Panc1 (cell line): Measurements from ENCODE around the gene RFPL4AL1.

Experiments used
- CTCF ChIP-seq: fragments of 450-650 bp; IDR thresholded peaks from 2 replicates; pipeline ENCODE4 v1.5.1; 2017; ENCODE audit warnings: mild to moderate bottlenecking
- POLR2AphosphoS5 ChIP-seq: IDR thresholded peaks from 2 replicates; pipeline ENCODE4 v1.6.1; 2012; ENCODE audit warnings: mild to moderate bottlenecking, low read depth, low read length, moderate library complexity
- REST ChIP-seq, 2 experiments: IDR thresholded peaks; 2 replicates each; pipeline ENCODE4 v1.6.1; 2011 to 2012; ENCODE audit warnings: low read depth in 2 of 2, control low read depth in 1 of 2, low read length in 1 of 2, mild to moderate bottlenecking in 1 of 2, moderate library complexity in 1 of 2; ENCODE audit not compliant: insufficient read depth in 1 of 2
- TCF7L2 ChIP-seq: IDR thresholded peaks from 2 replicates; pipeline ENCODE4 v1.6.1; 2011; ENCODE audit warnings: mild to moderate bottlenecking, low read depth, low read length, inconsistent platforms

DNA sequence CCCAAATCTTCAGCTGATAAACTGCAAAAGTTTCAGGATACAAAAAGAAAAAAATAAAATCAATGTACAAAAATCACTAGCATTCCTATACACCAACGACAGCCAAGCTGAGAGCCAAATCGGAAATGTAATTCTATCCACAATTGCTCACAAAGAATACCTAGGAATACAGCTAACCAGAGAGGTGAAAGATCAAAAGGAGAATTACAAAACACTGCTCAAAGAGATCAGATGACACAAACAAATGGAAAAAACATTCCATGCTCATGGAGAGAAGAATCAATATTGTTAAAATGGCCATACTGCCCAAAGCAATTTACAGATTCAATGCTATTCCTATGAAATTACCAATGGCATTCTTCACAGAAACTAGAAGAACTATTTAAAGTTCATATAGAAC lies 33.4 kb downstream of the RFPL4AL1 start:
- no peak for TF ChIP-seq CTCF
- no peak for TF ChIP-seq REST (IDR thresholded peaks at IDR 0.05; ENCODE audit: insufficient read depth in 1 of 2, low read depth in 2 of 2, low read length in 1 of 2)
- no peak for TF ChIP-seq TCF7L2
- no peak for TF ChIP-seq POLR2AphosphoS5
